Hepatocyte (in vitro differentiated cells): ENCODE measurements around the gene PLAAT3. TPM values are rescaled to one million over a fixed set of nuclear protein-coding genes. Genes with fewer than 3 reads are reported as not detected.

Experiments used
- DNase-seq: peaks from one replicate; pipeline ENCODE4 v3.0.0-alpha.2; 2016; ENCODE audit warnings: low spot score
- H2AFZ ChIP-seq: fragments of 200-600 bp; sonication (generic); 2 replicates; pipeline ENCODE4 v1.6.0; 2016; ENCODE audit warnings: antibody characterized with exemption, mild to moderate bottlenecking
- H3K27ac ChIP-seq: fragments of 200-600 bp; sonication (generic); 2 replicates; pipeline ENCODE4 v1.5.1; 2016; ENCODE audit warnings: mild to moderate bottlenecking
- H3K27me3 ChIP-seq: fragments of 200-600 bp; sonication (generic); 2 replicates; pipeline ENCODE4 v1.6.1; 2016
- H3K36me3 ChIP-seq: fragments of 200-600 bp; sonication (generic); replicated peaks from 2 replicates; pipeline ENCODE4 v1.5.1; 2016; ENCODE audit warnings: low read depth; ENCODE audit not compliant: insufficient read depth
- H3K4me1 ChIP-seq: fragments of 200-600 bp; sonication (generic); 2 replicates; pipeline ENCODE4 v1.5.1; 2016; ENCODE audit warnings: mild to moderate bottlenecking, moderate library complexity; ENCODE audit not compliant: insufficient read depth
- H3K4me2 ChIP-seq: fragments of 200-600 bp; sonication (generic); 2 replicates; pipeline ENCODE4 v1.6.0; 2016
- H3K4me3 ChIP-seq: fragments of 200-600 bp; sonication (generic); 2 replicates; pipeline ENCODE4 v1.5.1; 2016; ENCODE audit warnings: mild to moderate bottlenecking
- H3K79me2 ChIP-seq: fragments of 200-600 bp; sonication (generic); 2 replicates; pipeline ENCODE4 v1.6.0; 2017; ENCODE audit warnings: mild to moderate bottlenecking
- H3K9me2 ChIP-seq: fragments of 200-600 bp; sonication (generic); replicated peaks from 2 replicates; pipeline ENCODE4 v1.6.0; 2017; ENCODE audit warnings: mild to moderate bottlenecking; ENCODE audit not compliant: insufficient read depth
- H3K9me3 ChIP-seq: fragments of 200-600 bp; sonication (generic); 2 replicates; pipeline ENCODE4 v1.5.1; 2016; ENCODE audit warnings: low read depth, mild to moderate bottlenecking
- H4K20me1 ChIP-seq: fragments of 200-600 bp; sonication (generic); 2 replicates; pipeline ENCODE4 v1.6.0; 2016; ENCODE audit warnings: mild to moderate bottlenecking; ENCODE audit not compliant: insufficient read depth, poor library complexity, severe bottlenecking
- CTCF ChIP-seq: fragments of 200-600 bp; sonication (generic); IDR thresholded peaks from 2 replicates; pipeline ENCODE4 v1.5.1; 2016; ENCODE audit warnings: antibody characterized with exemption, mild to moderate bottlenecking; ENCODE audit not compliant: poor library complexity
- EZH2 ChIP-seq: fragments of 200-600 bp; sonication (generic); IDR thresholded peaks from 2 replicates; pipeline ENCODE4 v1.6.1; 2016; ENCODE audit warnings: antibody characterized with exemption, mild to moderate bottlenecking, borderline replicate concordance
- EZH2phosphoT487 ChIP-seq: fragments of 200-600 bp; sonication (generic); IDR thresholded peaks from one replicate; pipeline ENCODE4 v1.6.1; 2018; ENCODE audit warnings: antibody characterized with exemption, mild to moderate bottlenecking, low read depth, moderate library complexity; ENCODE audit not compliant: unreplicated experiment, severe bottlenecking
- WGBS: methylation state at CpG from one replicate; pipeline ENCODE4 v1.1.6; 2016; ENCODE audit warnings: low lambda C conversion rate; ENCODE audit errors: missing lambda C conversion rate; 5-methylcytosine and 5-hydroxymethylcytosine counted together
- polyA plus RNA-seq: library from polyadenylated mRNA; unstranded; fragments of >200 nt; fragmentation: Nextera tagmentation; extraction: Ambion mirVana; gene quantifications from 2 replicates; pipeline ENCODE4 v1.2.1, GENCODE V29; 2016
- total RNA-seq: library from RNA; depleted of rRNA; stranded (reverse); fragments of >200 nt; gene quantifications from 2 replicates; pipeline ENCODE4 v1.2.3, GENCODE V29; 2014

Gene PLAAT3
- total and polyA plus RNA-seq, 2 experiments from 2014 or later = 32.4 to 49.6 TPM

GRCh38 chr11:63590024-63590788 is 24.0 kb downstream of the PLAAT3 start:
- Histone ChIP-seq H3K79me2 (no peaks in the 10 kb centered on the region), H3K4me1 (no peaks in the 10 kb centered on the region), H3K27ac (no peak overlapping the region), H3K27me3 (no peaks in the 10 kb centered on the region), H3K4me2 (no peak overlapping the region), H4K20me1 (no peaks in the 10 kb centered on the region), H3K9me2 (no peaks in the 10 kb centered on the region), H3K4me3 (no peak overlapping the region), H3K9me3 (no peaks in the 10 kb centered on the region), H2AFZ (no peak overlapping the region), H3K36me3 (no peaks in the 10 kb centered on the region)
- no peak for TF ChIP-seq EZH2
- TF ChIP-seq EZH2phosphoT487 = no peak
- no peak for TF ChIP-seq CTCF
- no peak for DNase-seq
- 89% methylated on average over 18 of the region's 18 CpGs for WGBS

GRCh38 chr11:63589000-63589399 is 25.2 kb downstream of the PLAAT3 start:
- Histone ChIP-seq H3K9me2 (no peaks in the 10 kb centered on the region), H3K27me3 (no peaks in the 10 kb centered on the region), H3K4me1 (no peaks in the 10 kb centered on the region), H4K20me1 (no peaks in the 10 kb centered on the region), H3K79me2 (no peaks in the 10 kb centered on the region), H3K27ac (no peak overlapping the region), H2AFZ (no peak overlapping the region), H3K9me3 (no peaks in the 10 kb centered on the region), H3K36me3 (no peaks in the 10 kb centered on the region), H3K4me3 (no peak overlapping the region), H3K4me2 (no peak overlapping the region)
- no peak for TF ChIP-seq EZH2
- no peak for TF ChIP-seq CTCF
- TF ChIP-seq EZH2phosphoT487 = no peak
- DNase-seq = no peak
- WGBS = 75% methylated on average over 3 of the region's 3 CpGs

- H3K4me2 ChIP-seq = no peak overlapping the region
Observed at GRCh38 chr11:63586451-63587166, 27.6 kb downstream of the PLAAT3 start.

More at GRCh38 chr11:63586451-63587166, 27.6 kb downstream of the PLAAT3 start:
- Histone ChIP-seq H3K36me3 (no peaks in the 10 kb centered on the region), H3K9me2 (no peaks in the 10 kb centered on the region), H4K20me1 (no peaks in the 10 kb centered on the region), H3K27ac (no peak overlapping the region), H3K27me3 (no peaks in the 10 kb centered on the region), H3K79me2 (no peaks in the 10 kb centered on the region), H3K4me3 (no peak overlapping the region), H2AFZ (no peak overlapping the region), H3K9me3 (no peaks in the 10 kb centered on the region), H3K4me1 (no peaks in the 10 kb centered on the region)
- WGBS = 89% methylated on average over 6 of the region's 6 CpGs
- TF ChIP-seq CTCF (no peak), EZH2 (no peak), EZH2phosphoT487 (no peak)
- no peak for DNase-seq
